NCI-H460 (cell line): ENCODE data around the gene GOLGA6L24. TPM values are rescaled to one million over a fixed set of nuclear protein-coding genes. Genes with fewer than 3 reads are reported as not detected.
"Not testable (repeated sequence)": the region's sequence is repeated elsewhere in the genome, so short reads cannot be mapped to it uniquely, and the experiment has no call there.

ENCODE experiments used
- DNase-seq: peaks from one replicate; pipeline ENCODE4 v3.0.0-alpha.2; 2016; ENCODE audit warnings: low read depth; ENCODE audit errors: extremely low read depth
- polyA plus RNA-seq: library from polyadenylated mRNA; depleted of rRNA; stranded (reverse); fragments of >200 nt; gene quantifications from 2 replicates; pipeline ENCODE4 v1.2.3, GENCODE V29; 2014; cell fraction: nucleus; rRNA removed
- small RNA-seq, 2 experiments: library from RNA; depleted of rRNA; stranded (forward); fragments of <200 nt; gene quantifications; one replicate each; pipeline ENCODE3, GENCODE V24; 2014
- total RNA-seq: library from RNA; depleted of rRNA; stranded (reverse); fragments of >200 nt; shearing (Covaris generic); gene quantifications from 2 replicates; pipeline ENCODE4 v1.2.3, GENCODE V29; 2014; rRNA removed

The GOLGA6L24 gene
- not detected in 2 replicates for total RNA-seq
- polyA plus RNA-seq, result not detected in 2 replicates

DNA sequence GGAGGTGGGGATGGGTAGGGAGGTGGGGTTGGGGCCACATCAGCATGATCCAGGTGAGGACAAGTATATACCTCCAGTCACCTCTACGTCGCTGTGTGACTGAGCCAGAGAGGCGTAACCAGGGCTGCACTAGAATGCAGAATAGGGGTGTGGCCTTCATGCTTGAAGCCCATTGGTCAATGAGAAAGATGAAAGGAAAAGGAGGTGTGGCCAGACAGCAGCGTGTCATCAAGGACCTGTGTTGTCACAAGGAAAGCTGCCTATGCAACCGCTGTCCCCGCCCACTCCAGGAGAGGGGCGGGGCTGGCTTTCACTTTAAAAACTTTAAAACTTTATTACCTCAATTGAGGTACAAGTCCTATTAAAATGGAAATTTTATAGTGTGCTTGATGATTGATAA, at the start of gene GOLGA6L24:
Gene GOLGA6L24 (minus strand): TSS at position 101 of the 400 bp plus-strand sequence. CDS start 61 bp downstream, at position 40.
- DNase-seq, result not testable (repeated sequence)

GRCh38 chr15:28402774-28403435, 45.0 kb upstream of the GOLGA6L24 start:
- not testable (repeated sequence) for DNase-seq

GRCh38 chr15:28396022-28396421, 38.1 kb upstream of the GOLGA6L24 start:
- not testable (repeated sequence) for DNase-seq

- not testable (repeated sequence) for DNase-seq
Measured at GRCh38 chr15:28380053-28380452, 22.2 kb upstream of the GOLGA6L24 start.

DNA sequence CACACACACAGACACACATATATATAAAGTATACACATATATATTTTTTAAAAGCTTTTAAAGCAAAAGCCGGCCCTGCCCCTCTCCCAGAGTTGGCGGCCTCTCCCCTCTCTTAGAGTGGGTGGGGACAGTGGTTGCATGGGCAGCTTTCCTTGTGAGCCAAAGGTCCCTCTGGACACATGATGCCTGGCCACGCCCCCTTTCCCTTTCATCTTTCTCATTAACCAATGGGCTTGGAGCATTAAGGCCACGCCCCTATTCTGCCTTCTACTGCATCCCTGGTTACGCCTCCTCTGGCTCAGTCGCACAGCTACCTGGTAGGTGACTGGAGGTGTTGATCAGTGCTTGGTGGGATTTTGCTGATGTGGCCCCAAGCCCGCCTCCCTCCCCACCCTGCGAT, 20.5 kb upstream of the GOLGA6L24 start, which contains the start of gene GOLGA8F:
Gene GOLGA8F (plus strand): TSS at position 301 of the 400 bp plus-strand sequence. CDS start 98 bp downstream, at position 399.
- DNase-seq, result not testable (repeated sequence)

DNA sequence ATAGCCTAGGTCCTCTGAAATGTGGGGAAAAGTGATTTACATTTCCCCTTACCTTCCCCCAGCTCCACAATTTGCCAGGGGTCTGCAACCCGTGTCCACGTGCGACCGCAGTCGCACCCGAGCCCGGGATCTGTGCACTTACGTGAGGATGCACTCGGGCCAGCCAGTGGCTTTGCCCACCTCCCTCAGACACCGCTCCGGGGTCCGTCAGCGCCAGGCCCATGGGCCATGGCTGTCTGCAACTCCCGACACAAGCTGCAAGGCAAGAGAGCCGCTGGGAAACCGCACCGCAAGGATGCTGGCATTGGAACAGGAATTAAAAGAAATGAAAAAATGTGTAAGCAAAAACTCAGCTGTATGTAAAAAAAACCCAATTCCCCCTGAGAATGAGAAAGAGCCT, 7.6 kb upstream of the GOLGA6L24 start:
- not testable (repeated sequence) for DNase-seq

- not testable (repeated sequence) for DNase-seq
Measured at GRCh38 chr15:28322129-28322588, 35.7 kb downstream of the GOLGA6L24 start, which contains the start of gene HERC2. TSS of gene HERC2 (minus strand) at chr15:28322179. CDS start at chr15:28321433, 746 bp downstream.

GRCh38 chr15:28321358-28322078, 36.4 kb downstream of the GOLGA6L24 start:
- not testable (repeated sequence) for DNase-seq

- DNase-seq, result not testable (repeated sequence)
Measured at GRCh38 chr15:28319725-28320124, 38.2 kb downstream of the GOLGA6L24 start.

DNA sequence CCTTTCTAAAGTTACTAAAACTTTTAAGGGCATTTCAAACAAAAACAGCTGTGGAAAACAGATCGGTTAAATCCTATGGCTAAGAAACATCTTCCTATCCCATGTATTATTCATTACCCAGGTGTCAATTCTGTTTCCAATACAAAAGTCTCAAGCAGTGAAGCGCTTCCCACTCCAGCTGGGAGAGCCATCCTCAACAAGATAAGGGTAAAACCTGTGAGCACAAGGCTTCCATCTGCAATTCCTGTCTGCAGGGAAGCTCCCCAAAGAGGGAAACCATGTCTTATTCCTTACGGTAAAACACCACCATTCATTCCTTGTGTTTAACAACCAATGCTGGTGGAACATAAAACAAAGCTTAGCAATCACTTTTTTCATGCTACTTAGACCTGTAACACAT, 39.1 kb downstream of the GOLGA6L24 start:
- DNase-seq, result not testable (repeated sequence)

- not testable (repeated sequence) for DNase-seq
Measured at GRCh38 chr15:28318122-28318521, 39.8 kb downstream of the GOLGA6L24 start.

DNA sequence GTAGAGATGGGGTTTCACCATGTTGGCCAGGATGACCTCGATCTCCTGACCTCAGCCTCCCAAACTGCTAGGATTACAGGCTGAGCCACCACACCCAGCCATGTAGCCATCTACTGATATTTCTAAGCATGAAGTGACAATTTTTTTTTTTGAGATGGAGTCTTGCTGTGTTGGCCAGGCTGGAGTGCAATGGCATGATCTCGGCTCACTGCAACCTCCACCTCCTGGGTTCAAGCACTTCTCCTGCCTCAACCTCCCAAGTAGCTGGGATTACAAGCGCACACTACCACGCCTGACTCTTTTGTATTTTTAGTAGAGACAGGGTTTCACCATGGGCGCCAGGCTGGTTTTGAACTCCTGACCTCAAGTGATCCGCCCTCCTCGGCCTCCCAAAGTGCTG, 40.9 kb downstream of the GOLGA6L24 start:
- DNase-seq, result not testable (repeated sequence)

DNA sequence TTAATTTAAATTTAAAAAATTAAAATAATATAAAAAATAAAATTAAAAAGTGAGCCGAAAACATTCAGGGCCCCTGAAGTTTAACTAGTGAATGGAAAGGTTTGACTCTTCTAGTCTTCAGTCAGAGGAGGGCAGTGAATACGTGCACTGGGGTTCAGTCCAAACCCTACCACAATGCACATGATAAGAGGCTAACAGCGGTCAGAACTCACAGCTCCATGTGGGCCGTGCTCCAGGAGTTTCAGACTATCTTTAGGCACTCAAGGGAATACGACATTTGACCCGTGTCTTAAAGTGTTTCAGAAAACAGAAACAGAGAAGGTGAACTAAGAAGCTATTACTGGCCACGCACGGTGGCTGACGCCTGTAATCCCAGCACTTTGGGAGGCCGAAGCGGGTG, 47.4 kb downstream of the GOLGA6L24 start:
- DNase-seq, result not testable (repeated sequence)

DNA sequence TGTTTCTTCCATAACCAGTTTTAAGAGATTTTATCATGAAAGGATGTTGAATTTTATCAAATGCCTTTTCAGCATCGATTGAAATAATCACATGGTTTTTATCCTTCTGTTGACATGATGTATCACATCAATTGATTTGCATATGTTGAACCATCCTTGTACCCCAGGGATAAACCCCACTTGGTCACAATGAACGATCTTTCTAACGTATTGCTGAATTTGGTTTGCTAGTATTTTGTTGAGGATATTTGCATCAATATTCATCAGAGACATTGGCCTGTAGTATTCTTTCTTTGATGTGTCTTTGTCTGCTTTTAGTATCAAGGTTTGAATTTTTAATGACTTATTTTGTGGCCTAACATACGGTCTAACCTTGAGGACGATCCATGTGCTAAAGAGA, 49.2 kb downstream of the GOLGA6L24 start:
- DNase-seq, result not testable (repeated sequence)

Small RNAs within 50 kb of the gene (small RNA-seq; reads per million reads assigned to genes)
- gene AC091304.5, result 0 reads per million in 2 experiments
- gene RN7SL238P, result 0 reads per million in 2 experiments

Other genes starting within 250 kb of the GOLGA6L24 start
- gene HERC2, start 35.9 kb downstream of the GOLGA6L24 start, total RNA-seq, result 25.3 and 32.7 TPM in 2 replicates
- gene GOLGA8F, start 20.6 kb upstream of the GOLGA6L24 start, total RNA-seq, result not detected in 2 replicates
- gene GOLGA8G, start 174.9 kb upstream of the GOLGA6L24 start, total RNA-seq, result not detected in 2 replicates
- not detected in 2 replicates for gene GOLGA6L25, start 195.5 kb upstream of the GOLGA6L24 start, total RNA-seq